Panc1 (cell line): Measurements from ENCODE around the gene SLC26A11. TPM values are rescaled to one million over a fixed set of nuclear protein-coding genes. Genes with fewer than 3 reads are reported as not detected.

Experiments used
- ATAC-seq: fragments of 200-7000 bp; cut with Tn5 transposase; 2 replicates; pipeline ENCODE4 v1.9.1; 2020; ENCODE audit warnings: mild to moderate bottlenecking, moderate library complexity
- BruUV-seq: library from RNA; stranded (reverse); fragments of 400-500 nt; replicated peaks from 2 replicates; lab custom pipeline; 2021; lab: Mats Ljungman, UMichigan
- CTCF ChIA-PET: fragments of 300-600 bp; sonication (Branson Sonifier 250); formaldehyde crosslinking; loops from one replicate; lab custom pipeline; 2022; ENCODE audit warnings: antibody characterized with exemption; lab: Charles Lee
- POLR2A ChIA-PET: fragments of 300-600 bp; sonication (Branson Sonifier 250); formaldehyde crosslinking; loops from one replicate; lab custom pipeline; 2022; ENCODE audit warnings: antibody characterized with exemption; lab: Charles Lee
- DNase-seq: peaks from one replicate; pipeline ENCODE4 v3.0.0-alpha.2; 2010; ENCODE audit warnings: low read depth, low spot score
- H3K27ac ChIP-seq: 2 replicates; pipeline ENCODE4 v1.5.1; 2011; ENCODE audit warnings: mild to moderate bottlenecking, low read length, inconsistent platforms
- H3K27me3 ChIP-seq: fragments of 200-500 bp; sonication (Bioruptor generic); 2 replicates; pipeline ENCODE4 v1.6.0; 2014; ENCODE audit warnings: low read length, inconsistent platforms; ENCODE audit not compliant: control insufficient read depth, insufficient read depth
- H3K36me3 ChIP-seq: fragments of 200-500 bp; sonication (Bioruptor generic); 2 replicates; pipeline ENCODE4 v1.5.1; 2014; ENCODE audit warnings: inconsistent platforms, mild to moderate bottlenecking, low read length, moderate library complexity; ENCODE audit not compliant: control insufficient read depth, insufficient read depth
- H3K4me1 ChIP-seq: 2 replicates; pipeline ENCODE4 v1.5.1; 2011; ENCODE audit warnings: inconsistent platforms, mild to moderate bottlenecking, low read length, moderate library complexity; ENCODE audit not compliant: control insufficient read depth, insufficient read depth
- H3K4me3 ChIP-seq, 2 experiments: 2 replicates each; pipeline ENCODE4 v1.5.1; 2011 to 2012; ENCODE audit warnings: low read depth in 2 of 2, low read length in 2 of 2, mild to moderate bottlenecking in 2 of 2, inconsistent platforms in 1 of 2, moderate library complexity in 1 of 2
- H3K9me3 ChIP-seq: fragments of 200-500 bp; sonication (Bioruptor generic); 2 replicates; pipeline ENCODE4 v1.5.1; 2014; ENCODE audit warnings: low read depth, mild to moderate bottlenecking, inconsistent platforms, low read length, moderate library complexity; ENCODE audit not compliant: control insufficient read depth, insufficient read depth
- POLR2AphosphoS5 ChIP-seq: IDR thresholded peaks from 2 replicates; pipeline ENCODE4 v1.6.1; 2012; ENCODE audit warnings: mild to moderate bottlenecking, low read depth, low read length, moderate library complexity
- SIN3A ChIP-seq: IDR thresholded peaks from 2 replicates; pipeline ENCODE4 v1.6.1; 2012; ENCODE audit warnings: low read depth, mild to moderate bottlenecking, low read length, moderate library complexity, borderline replicate concordance; ENCODE audit not compliant: insufficient read depth
- TCF7L2 ChIP-seq: IDR thresholded peaks from 2 replicates; pipeline ENCODE4 v1.6.1; 2011; ENCODE audit warnings: mild to moderate bottlenecking, low read depth, low read length, inconsistent platforms
- in situ Hi-C: cut with HindIII; loops from 2 replicates; pipeline ENCODE4 v1.10.0; 2016; ENCODE audit warnings: low sequenced_read_pairs, low pct_unique_long_range_greater_than_20kb
- intact Hi-C: fragments of 100-400 bp; cut with micrococcal nuclease; formaldehyde crosslinking; loops from one replicate; pipeline ENCODE4 v1.10.0; 2022; ENCODE audit not compliant: unreplicated experiment
- total RNA-seq: library from RNA; stranded (reverse); gene quantifications from one replicate; pipeline ENCODE4 v1.2.1, GENCODE V29; 2021; ENCODE audit not compliant: unreplicated experiment
- TF ChIP-seq, protein P1 (sequence below), 2 experiments: IDR thresholded peaks; 2 replicates each; pipeline ENCODE4 v1.6.1; 2011 to 2012; ENCODE audit warnings: low read depth in 2 of 2, control low read depth in 1 of 2, low read length in 1 of 2, mild to moderate bottlenecking in 1 of 2, moderate library complexity in 1 of 2; ENCODE audit not compliant: insufficient read depth in 1 of 2
- TF ChIP-seq, protein P2 (sequence below): fragments of 450-650 bp; IDR thresholded peaks from 2 replicates; pipeline ENCODE4 v1.5.1; 2017; ENCODE audit warnings: mild to moderate bottlenecking

SLC26A11 gene
- total RNA-seq, 1 experiment from 2014 or later = 30.9 TPM

DNA sequence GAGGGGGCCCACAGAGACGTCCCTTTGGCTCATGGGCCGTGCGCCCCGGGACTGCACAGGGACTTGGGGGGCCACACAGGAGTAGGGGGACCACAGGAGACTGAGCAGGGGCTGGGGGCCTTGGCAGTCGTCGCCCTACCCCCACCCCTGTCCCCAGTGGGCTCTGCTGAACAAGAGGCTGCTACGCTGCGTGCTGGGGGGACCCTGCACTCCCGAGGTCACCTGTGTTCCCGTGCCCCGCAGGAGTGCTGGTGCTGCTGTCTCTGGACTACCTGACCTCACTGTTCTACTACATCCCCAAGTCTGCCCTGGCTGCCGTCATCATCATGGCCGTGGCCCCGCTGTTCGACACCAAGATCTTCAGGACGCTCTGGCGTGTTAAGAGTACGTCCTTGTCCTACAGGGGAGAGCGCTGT, 26.0 kb downstream of the SLC26A11 start:
- ChIA-PET POLR2A (no interaction called here), CTCF (no interaction called here)
- DNase-seq (no peak), ATAC-seq (no peak)
- TF ChIP-seq SIN3A = no peak
- Histone ChIP-seq H3K27ac (no peak overlapping the region), H3K9me3 (no peaks in the 10 kb centered on the region), H3K4me3 (no peak overlapping the region), H3K4me1 (no peaks in the 10 kb centered on the region), H3K36me3 (no peaks in the 10 kb centered on the region), H3K27me3 (no peaks in the 10 kb centered on the region)
- in situ Hi-C loops (no loop called here), intact Hi-C loops (no loop called here)
- BruUV-seq = no TSS peak

DNA sequence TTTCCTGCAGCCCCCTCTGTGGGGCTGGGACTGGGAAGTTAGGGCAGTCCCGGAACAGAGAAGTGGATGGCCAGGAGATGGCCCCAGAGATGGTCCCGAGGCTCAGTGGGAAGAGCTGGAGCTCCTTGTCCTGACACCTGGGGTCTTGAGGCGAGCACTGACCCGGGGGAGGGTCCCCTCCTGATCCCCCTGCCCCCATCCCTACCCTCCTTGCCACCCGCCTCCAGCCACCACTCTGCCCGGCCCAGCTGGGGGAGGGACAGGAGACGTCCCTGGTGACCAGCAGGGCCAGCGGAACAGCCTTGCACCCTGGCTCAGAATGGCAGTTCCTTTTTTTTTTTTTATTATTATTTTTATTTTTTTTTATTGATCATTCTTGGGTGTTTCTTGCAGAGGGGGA, 26.5 kb downstream of the SLC26A11 start:
- intact Hi-C loops = no loop called here
- Histone ChIP-seq H3K36me3 (no peaks in the 10 kb centered on the region), H3K27me3 (no peaks in the 10 kb centered on the region), H3K9me3 (no peaks in the 10 kb centered on the region), H3K27ac (no peak overlapping the region), H3K4me3 (no peak overlapping the region), H3K4me1 (no peaks in the 10 kb centered on the region)
- POLR2A ChIA-PET = no interaction called here
- CTCF ChIA-PET = no interaction called here
- TF ChIP-seq, protein P1, sequence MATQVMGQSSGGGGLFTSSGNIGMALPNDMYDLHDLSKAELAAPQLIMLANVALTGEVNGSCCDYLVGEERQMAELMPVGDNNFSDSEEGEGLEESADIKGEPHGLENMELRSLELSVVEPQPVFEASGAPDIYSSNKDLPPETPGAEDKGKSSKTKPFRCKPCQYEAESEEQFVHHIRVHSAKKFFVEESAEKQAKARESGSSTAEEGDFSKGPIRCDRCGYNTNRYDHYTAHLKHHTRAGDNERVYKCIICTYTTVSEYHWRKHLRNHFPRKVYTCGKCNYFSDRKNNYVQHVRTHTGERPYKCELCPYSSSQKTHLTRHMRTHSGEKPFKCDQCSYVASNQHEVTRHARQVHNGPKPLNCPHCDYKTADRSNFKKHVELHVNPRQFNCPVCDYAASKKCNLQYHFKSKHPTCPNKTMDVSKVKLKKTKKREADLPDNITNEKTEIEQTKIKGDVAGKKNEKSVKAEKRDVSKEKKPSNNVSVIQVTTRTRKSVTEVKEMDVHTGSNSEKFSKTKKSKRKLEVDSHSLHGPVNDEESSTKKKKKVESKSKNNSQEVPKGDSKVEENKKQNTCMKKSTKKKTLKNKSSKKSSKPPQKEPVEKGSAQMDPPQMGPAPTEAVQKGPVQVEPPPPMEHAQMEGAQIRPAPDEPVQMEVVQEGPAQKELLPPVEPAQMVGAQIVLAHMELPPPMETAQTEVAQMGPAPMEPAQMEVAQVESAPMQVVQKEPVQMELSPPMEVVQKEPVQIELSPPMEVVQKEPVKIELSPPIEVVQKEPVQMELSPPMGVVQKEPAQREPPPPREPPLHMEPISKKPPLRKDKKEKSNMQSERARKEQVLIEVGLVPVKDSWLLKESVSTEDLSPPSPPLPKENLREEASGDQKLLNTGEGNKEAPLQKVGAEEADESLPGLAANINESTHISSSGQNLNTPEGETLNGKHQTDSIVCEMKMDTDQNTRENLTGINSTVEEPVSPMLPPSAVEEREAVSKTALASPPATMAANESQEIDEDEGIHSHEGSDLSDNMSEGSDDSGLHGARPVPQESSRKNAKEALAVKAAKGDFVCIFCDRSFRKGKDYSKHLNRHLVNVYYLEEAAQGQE (IDR thresholded peaks at IDR 0.05; ENCODE audit: insufficient read depth in 1 of 2, low read depth in 2 of 2, low read length in 1 of 2) = no peak
- TF ChIP-seq, protein P2, sequence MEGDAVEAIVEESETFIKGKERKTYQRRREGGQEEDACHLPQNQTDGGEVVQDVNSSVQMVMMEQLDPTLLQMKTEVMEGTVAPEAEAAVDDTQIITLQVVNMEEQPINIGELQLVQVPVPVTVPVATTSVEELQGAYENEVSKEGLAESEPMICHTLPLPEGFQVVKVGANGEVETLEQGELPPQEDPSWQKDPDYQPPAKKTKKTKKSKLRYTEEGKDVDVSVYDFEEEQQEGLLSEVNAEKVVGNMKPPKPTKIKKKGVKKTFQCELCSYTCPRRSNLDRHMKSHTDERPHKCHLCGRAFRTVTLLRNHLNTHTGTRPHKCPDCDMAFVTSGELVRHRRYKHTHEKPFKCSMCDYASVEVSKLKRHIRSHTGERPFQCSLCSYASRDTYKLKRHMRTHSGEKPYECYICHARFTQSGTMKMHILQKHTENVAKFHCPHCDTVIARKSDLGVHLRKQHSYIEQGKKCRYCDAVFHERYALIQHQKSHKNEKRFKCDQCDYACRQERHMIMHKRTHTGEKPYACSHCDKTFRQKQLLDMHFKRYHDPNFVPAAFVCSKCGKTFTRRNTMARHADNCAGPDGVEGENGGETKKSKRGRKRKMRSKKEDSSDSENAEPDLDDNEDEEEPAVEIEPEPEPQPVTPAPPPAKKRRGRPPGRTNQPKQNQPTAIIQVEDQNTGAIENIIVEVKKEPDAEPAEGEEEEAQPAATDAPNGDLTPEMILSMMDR = no peak
- TF ChIP-seq TCF7L2 = no peak
- TF ChIP-seq SIN3A = no peak
- no peak for TF ChIP-seq POLR2AphosphoS5
- no TSS peak for BruUV-seq
- ATAC-seq (no peak), DNase-seq (no peak)
- in situ Hi-C loops = no loop called here

DNA sequence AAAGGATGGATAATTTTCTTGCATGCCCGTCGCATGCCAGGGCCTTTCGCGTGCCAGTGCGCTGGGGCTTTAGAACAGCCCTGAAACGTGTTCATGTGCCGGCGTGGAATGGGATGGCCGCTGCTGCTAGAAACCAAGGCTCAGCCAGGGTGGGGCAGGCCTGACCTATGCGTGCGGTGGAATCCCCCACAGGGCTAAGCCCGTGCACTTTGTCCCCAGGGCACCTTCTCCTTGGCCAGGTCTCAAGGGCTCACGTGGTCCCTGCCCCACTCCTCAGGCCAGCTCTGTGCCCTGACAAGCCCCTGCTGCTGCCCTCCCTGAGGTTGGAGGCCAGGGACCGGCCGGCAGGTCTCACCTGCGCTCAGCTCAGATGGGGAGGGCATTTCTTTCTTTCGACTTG, 27.3 kb downstream of the SLC26A11 start:
- TF ChIP-seq, protein P1 (IDR thresholded peaks at IDR 0.05; ENCODE audit: insufficient read depth in 1 of 2, low read depth in 2 of 2, low read length in 1 of 2) = no peak
- no peak for TF ChIP-seq POLR2AphosphoS5
- POLR2A ChIA-PET = no interaction called here

More for the DNA sequence above, 27.3 kb downstream of the SLC26A11 start:
- CTCF ChIA-PET = no interaction called here
- BruUV-seq = no TSS peak
- in situ Hi-C loops (no loop called here), intact Hi-C loops (no loop called here)
- H3K4me1 ChIP-seq = peaks cover 1% of the 10 kb centered on the region
- no peak overlapping the region; the same call in 1 of the 2 replicates for H3K27ac ChIP-seq
- DNase-seq (no peak), ATAC-seq (no peak)
- no peaks in the 10 kb centered on the region for H3K27me3 ChIP-seq
- H3K4me3 ChIP-seq = no peak overlapping the region
- no peaks in the 10 kb centered on the region for H3K36me3 ChIP-seq
- H3K9me3 ChIP-seq = no peaks in the 10 kb centered on the region
